Tibial nerve (tissue), 4 donors: Measurements from ENCODE around the gene SRXN1.

ENCODE experiments used
- EP300 ChIP-seq, 2 donors: sonication (generic); formaldehyde crosslinking; IDR thresholded peaks; one replicate each; pipeline ENCODE4 v1.6.1; 2017; ENCODE audit warnings: antibody characterized with exemption in 2 of 2, mild to moderate bottlenecking in 1 of 2
- TF ChIP-seq, protein P1 (sequence below), 5 experiments: fragments of 200-600 bp in 3 of 5; fragments of 450-650 bp in 2 of 5; sonication (generic) in 3 of 5; IDR thresholded peaks; one replicate each; pipeline ENCODE4 v1.5.1; 2016 to 2019; ENCODE audit warnings: antibody characterized with exemption in 5 of 5, mild to moderate bottlenecking in 3 of 5, moderate library complexity in 2 of 5

DNA sequence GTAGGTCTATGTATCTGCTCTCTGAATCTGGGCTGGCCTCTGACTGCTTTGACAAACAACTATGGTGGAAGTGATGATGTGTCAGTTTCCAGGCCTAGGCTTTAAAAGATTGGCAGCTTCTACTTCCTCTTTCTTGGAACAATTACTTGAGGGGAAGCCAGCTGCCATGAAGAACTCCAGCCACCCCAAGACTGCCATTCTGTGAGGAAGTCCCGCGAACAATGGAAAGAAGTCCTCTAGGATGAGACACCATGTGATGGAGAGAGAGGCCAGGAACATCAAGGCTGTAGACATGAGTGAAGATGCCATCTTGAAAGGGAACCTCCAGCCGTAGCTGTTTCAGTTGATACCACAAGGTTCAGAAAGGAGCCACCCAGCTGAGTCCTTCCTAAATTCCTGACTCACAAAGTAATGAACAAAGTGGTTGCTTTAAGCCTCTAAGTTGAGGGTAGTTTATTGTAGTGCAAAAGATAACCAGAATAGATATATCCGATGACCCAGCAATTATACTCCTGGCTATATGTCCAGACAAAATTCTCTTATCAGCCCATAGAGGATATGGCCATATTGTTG lies 27.6 kb downstream of the SRXN1 start:
- TF ChIP-seq, protein P1, sequence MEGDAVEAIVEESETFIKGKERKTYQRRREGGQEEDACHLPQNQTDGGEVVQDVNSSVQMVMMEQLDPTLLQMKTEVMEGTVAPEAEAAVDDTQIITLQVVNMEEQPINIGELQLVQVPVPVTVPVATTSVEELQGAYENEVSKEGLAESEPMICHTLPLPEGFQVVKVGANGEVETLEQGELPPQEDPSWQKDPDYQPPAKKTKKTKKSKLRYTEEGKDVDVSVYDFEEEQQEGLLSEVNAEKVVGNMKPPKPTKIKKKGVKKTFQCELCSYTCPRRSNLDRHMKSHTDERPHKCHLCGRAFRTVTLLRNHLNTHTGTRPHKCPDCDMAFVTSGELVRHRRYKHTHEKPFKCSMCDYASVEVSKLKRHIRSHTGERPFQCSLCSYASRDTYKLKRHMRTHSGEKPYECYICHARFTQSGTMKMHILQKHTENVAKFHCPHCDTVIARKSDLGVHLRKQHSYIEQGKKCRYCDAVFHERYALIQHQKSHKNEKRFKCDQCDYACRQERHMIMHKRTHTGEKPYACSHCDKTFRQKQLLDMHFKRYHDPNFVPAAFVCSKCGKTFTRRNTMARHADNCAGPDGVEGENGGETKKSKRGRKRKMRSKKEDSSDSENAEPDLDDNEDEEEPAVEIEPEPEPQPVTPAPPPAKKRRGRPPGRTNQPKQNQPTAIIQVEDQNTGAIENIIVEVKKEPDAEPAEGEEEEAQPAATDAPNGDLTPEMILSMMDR (IDR thresholded peaks at IDR 0.05), result no peak
- no peak for TF ChIP-seq EP300 (IDR thresholded peaks at IDR 0.05)
